Fibroblast of lung (primary cell): ENCODE results near the gene LSMEM2.

ENCODE experiments used
- CTCF ChIP-seq, 2 donors: IDR thresholded peaks in 1 of 2; conservative IDR thresholded peaks in 1 of 2; 1 replicate in 1 of 2; 2 replicates in 1 of 2; pipeline ENCODE4 v1.5.1; 2011 to 2012; ENCODE audit warnings: low read length in 2 of 2, control low read depth in 1 of 2, inconsistent platforms in 1 of 2, low read depth in 1 of 2, mild to moderate bottlenecking in 1 of 2
- EZH2 ChIP-seq: IDR thresholded peaks from 2 replicates; pipeline ENCODE4 v1.5.1; 2012; ENCODE audit warnings: low read length, control low read depth, mild to moderate bottlenecking; ENCODE audit errors: missing control alignments

- TF ChIP-seq CTCF (conservative IDR thresholded peaks at IDR 0.05 in 1 of 2, IDR thresholded peaks at IDR 0.05 in 1 of 2; ENCODE audit: low read depth in 1 of 2, low read length in 2 of 2): no peak
- TF ChIP-seq EZH2: no peak
Measured at GRCh38 chr3:50239649-50240048, 39.2 kb upstream of the LSMEM2 start.
